NT2/D1 (cell line): Measurements from ENCODE around the gene WFIKKN1.

Experiments used
- DNase-seq: peaks from one replicate; pipeline ENCODE4 v3.0.0-alpha.2; 2011; ENCODE audit warnings: low read depth, low spot score
- H3K27me3 ChIP-seq: 2 replicates; pipeline ENCODE4 v1.6.0; 2011; ENCODE audit warnings: mild to moderate bottlenecking; ENCODE audit not compliant: insufficient read length, insufficient read depth
- H3K36me3 ChIP-seq: 2 replicates; pipeline ENCODE4 v1.6.1; 2011; ENCODE audit warnings: mild to moderate bottlenecking, low read length, mixed read lengths; ENCODE audit not compliant: insufficient read depth, insufficient read length
- H3K4me1 ChIP-seq: 2 replicates; pipeline ENCODE4 v1.5.1; 2011; ENCODE audit not compliant: insufficient read depth, insufficient read length
- H3K4me3 ChIP-seq: 2 replicates; pipeline ENCODE4 v1.5.1; 2011; ENCODE audit warnings: low read depth; ENCODE audit not compliant: insufficient read length
- H3K9ac ChIP-seq: 2 replicates; pipeline ENCODE4 v1.6.0; 2011; ENCODE audit warnings: low read depth; ENCODE audit not compliant: insufficient read length
- H3K9me3 ChIP-seq: 2 replicates; pipeline ENCODE4 v1.5.1; 2011; ENCODE audit warnings: mild to moderate bottlenecking, low read length; ENCODE audit not compliant: insufficient read depth
- SUZ12 ChIP-seq: IDR thresholded peaks from 2 replicates; pipeline ENCODE4 v1.6.1; 2011; ENCODE audit not compliant: insufficient read length, insufficient read depth; ENCODE audit errors: extremely low read depth
- YY1 ChIP-seq: IDR thresholded peaks from 2 replicates; pipeline ENCODE4 v1.6.1; 2011; ENCODE audit not compliant: insufficient read length, insufficient read depth
- ZNF274 ChIP-seq: IDR thresholded peaks from 2 replicates; pipeline ENCODE4 v1.6.1; 2011; ENCODE audit warnings: mild to moderate bottlenecking, low read depth, low read length

The WFIKKN1 gene

GRCh38 chr16:608019-608418 is 22.8 kb upstream of the WFIKKN1 start:
- no peak for DNase-seq
- H3K4me1 ChIP-seq = peaks cover 6% of the 10 kb centered on the region
- peaks cover 3% of the 10 kb centered on the region for H3K27me3 ChIP-seq
- no peaks in the 10 kb centered on the region for H3K36me3 ChIP-seq
- H3K9ac ChIP-seq = no peak overlapping the region
- H3K4me3 ChIP-seq = no peak overlapping the region
- peaks cover 5% of the 10 kb centered on the region; the same call in 1 of the 2 replicates for H3K9me3 ChIP-seq
- TF ChIP-seq YY1 (no peak), ZNF274 (no peak), SUZ12 (no peak)

DNA sequence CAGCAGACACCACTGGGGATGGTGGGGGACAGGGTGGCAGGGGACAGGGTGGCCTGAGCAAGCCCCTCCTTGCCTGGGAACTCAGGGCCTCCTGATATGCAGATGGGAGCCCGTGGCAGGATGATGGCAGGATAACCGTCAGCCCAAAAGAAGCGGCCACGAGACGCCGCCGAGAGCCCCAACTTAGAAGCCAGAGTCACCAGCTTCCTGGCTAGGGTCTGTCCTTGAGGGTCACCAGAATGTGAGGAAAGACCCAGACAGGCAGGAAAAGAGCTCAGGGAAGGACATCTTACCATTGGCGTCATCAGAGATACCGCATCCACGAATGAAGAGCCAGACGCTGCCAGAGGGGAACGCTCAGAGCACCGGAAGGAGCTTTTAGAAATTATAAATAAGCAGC is 21.5 kb upstream of the WFIKKN1 start:
- TF ChIP-seq SUZ12 (no peak), ZNF274 (no peak), YY1 (no peak)
- Histone ChIP-seq H3K36me3 (peaks cover 3% of the 10 kb centered on the region), H3K9me3 (peaks cover 11% of the 10 kb centered on the region; the same call in 1 of the 2 replicates), H3K27me3 (peaks cover 3% of the 10 kb centered on the region), H3K4me1 (peaks cover 6% of the 10 kb centered on the region), H3K9ac (no peak overlapping the region), H3K4me3 (no peak overlapping the region)
- DNase-seq = no peak

DNA sequence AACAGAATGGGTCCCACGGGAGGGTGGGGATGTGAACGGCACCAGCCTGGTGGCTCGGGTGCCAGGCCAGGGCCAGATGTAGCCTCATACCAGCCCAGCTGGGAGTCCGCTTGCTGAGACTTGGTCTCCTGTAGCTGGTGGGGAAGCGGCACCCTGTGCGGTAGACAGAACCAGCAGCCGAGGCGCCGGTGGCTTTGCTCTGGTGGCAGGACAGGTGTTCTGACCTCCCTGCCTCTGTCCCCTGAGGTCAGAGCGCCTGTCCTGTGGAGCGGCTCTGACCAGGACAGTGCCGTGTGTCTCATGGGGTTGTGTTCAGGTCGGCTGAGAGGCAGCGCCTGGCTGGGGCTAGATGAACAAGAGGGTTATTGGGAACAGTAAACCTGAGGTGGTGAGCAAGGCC is 20.8 kb upstream of the WFIKKN1 start:
- H3K9me3 ChIP-seq = peaks cover 9% of the 10 kb centered on the region; the same call in 1 of the 2 replicates
- H3K4me1 ChIP-seq = peaks cover 6% of the 10 kb centered on the region
- no peak for TF ChIP-seq SUZ12
- no peak for TF ChIP-seq ZNF274
- TF ChIP-seq YY1 = no peak
- DNase-seq = no peak
- H3K36me3 ChIP-seq = peaks cover 8% of the 10 kb centered on the region
- peaks cover 3% of the 10 kb centered on the region for H3K27me3 ChIP-seq
- peak overlapping the region; percentile 36 for H3K9ac ChIP-seq
- no peak overlapping the region for H3K4me3 ChIP-seq

GRCh38 chr16:610513-611381 is 20.0 kb upstream of the WFIKKN1 start:
- TF ChIP-seq ZNF274 (no peak), SUZ12 (no peak), YY1 (no peak)
- H3K9ac ChIP-seq = no peak overlapping the region
- H3K36me3 ChIP-seq = peaks cover 8% of the 10 kb centered on the region
- H3K4me1 ChIP-seq = peaks cover 6% of the 10 kb centered on the region
- no peak overlapping the region for H3K4me3 ChIP-seq
- H3K9me3 ChIP-seq = peaks cover 6% of the 10 kb centered on the region; the same call in 1 of the 2 replicates
- H3K27me3 ChIP-seq = peaks cover under 1% of the 10 kb centered on the region
- no peak for DNase-seq

- DNase-seq = no peak
- Histone ChIP-seq H3K4me3 (no peak overlapping the region), H3K27me3 (no peaks in the 10 kb centered on the region), H3K9me3 (peaks cover 6% of the 10 kb centered on the region; the same call in 1 of the 2 replicates), H3K9ac (no peak overlapping the region), H3K4me1 (peaks cover 3% of the 10 kb centered on the region), H3K36me3 (peaks cover 8% of the 10 kb centered on the region)
- TF ChIP-seq ZNF274 (no peak), YY1 (no peak), SUZ12 (no peak)
Observed at GRCh38 chr16:615122-615521, 15.7 kb upstream of the WFIKKN1 start.

GRCh38 chr16:616733-617586 is 13.8 kb upstream of the WFIKKN1 start:
- H3K9ac ChIP-seq = no peak overlapping the region
- DNase-seq = no peak
- peaks cover 6% of the 10 kb centered on the region for H3K4me1 ChIP-seq
- TF ChIP-seq YY1 = no peak
- no peak for TF ChIP-seq SUZ12
- TF ChIP-seq ZNF274 = no peak
- H3K27me3 ChIP-seq = no peaks in the 10 kb centered on the region
- H3K4me3 ChIP-seq = no peak overlapping the region
- peaks cover 8% of the 10 kb centered on the region for H3K36me3 ChIP-seq
- H3K9me3 ChIP-seq = peaks cover 6% of the 10 kb centered on the region; the same call in 1 of the 2 replicates

- Histone ChIP-seq H3K9me3 (peaks cover 6% of the 10 kb centered on the region; the same call in 1 of the 2 replicates), H3K27me3 (no peaks in the 10 kb centered on the region), H3K36me3 (peaks cover 8% of the 10 kb centered on the region), H3K4me3 (no peak overlapping the region), H3K9ac (no peak overlapping the region), H3K4me1 (peaks cover 12% of the 10 kb centered on the region)
- DNase-seq = no peak
- TF ChIP-seq YY1 (no peak), SUZ12 (no peak), ZNF274 (no peak)
Observed at GRCh38 chr16:617855-618254, 12.9 kb upstream of the WFIKKN1 start.
